GM23248 (cell line): Measurements from ENCODE around the gene PRKCB.

ENCODE experiments used
- EZH2 ChIP-seq: fragments of 200-600 bp; sonication (generic); IDR thresholded peaks from 2 replicates; pipeline ENCODE4 v1.6.1; 2018; ENCODE audit warnings: antibody characterized with exemption, mild to moderate bottlenecking; ENCODE audit not compliant: insufficient read depth, poor library complexity, severe bottlenecking
- EZH2phosphoT487 ChIP-seq: fragments of 200-600 bp; sonication (generic); IDR thresholded peaks from 2 replicates; pipeline ENCODE4 v1.6.1; 2018; ENCODE audit warnings: antibody characterized with exemption, moderate library complexity, mild to moderate bottlenecking, low read depth; ENCODE audit not compliant: insufficient read depth

DNA sequence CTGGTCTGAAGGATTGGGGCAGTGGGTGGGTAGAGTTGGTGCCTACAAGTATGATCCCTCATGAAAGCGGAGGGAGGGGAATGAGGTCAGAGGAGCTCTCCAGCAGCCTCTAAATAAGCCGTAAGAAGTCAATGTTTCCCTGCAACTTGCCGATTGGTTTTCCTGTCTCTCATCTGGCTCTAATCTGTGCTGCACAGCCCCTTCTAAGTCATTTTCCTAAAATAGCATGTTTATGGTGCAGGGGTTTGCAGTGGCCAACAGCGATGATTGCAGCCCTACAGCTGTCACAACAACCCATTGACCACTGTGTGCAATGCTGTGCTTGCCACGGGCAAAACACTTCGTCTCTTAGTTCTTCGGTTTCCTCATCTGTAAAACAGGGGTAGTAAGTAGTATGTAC, 189.2 kb downstream of the PRKCB start:
- no peak for TF ChIP-seq EZH2phosphoT487
- TF ChIP-seq EZH2: no peak
